K562 (cell line): ENCODE data around the gene WASF2. TPM values are rescaled to one million over a fixed set of nuclear protein-coding genes. Genes with fewer than 3 reads are reported as not detected.

Experiments used
- BRCA1 ChIP-seq, 2 experiments: fragments of 450-650 bp in 1 of 2; sonication (generic) in 1 of 2; formaldehyde crosslinking in 1 of 2; IDR thresholded peaks; 2 replicates each; pipeline versions ENCODE4 v1.5.0 to v1.6.1; 2017 to 2020; ENCODE audit warnings: mild to moderate bottlenecking in 1 of 2, missing genetic modification reagents in 1 of 2
- CREB3 ChIP-seq: fragments of 450-650 bp; conservative IDR thresholded peaks from 2 replicates; pipeline ENCODE4 v1.6.1; 2016; ENCODE audit warnings: missing genetic modification characterization, low read depth, mild to moderate bottlenecking, missing compliant biosample characterization, moderate library complexity
- E2F6 ChIP-seq, 2 experiments: IDR thresholded peaks; 2 replicates each; pipeline ENCODE4 v1.6.1; 2011; ENCODE audit warnings: borderline replicate concordance in 1 of 2, control low read depth in 1 of 2, low read depth in 1 of 2, low read length in 1 of 2, mild to moderate bottlenecking in 1 of 2, mixed read lengths in 1 of 2, moderate library complexity in 1 of 2; ENCODE audit not compliant: insufficient read depth in 1 of 2, insufficient read length in 1 of 2, poor library complexity in 1 of 2, severe bottlenecking in 1 of 2; ENCODE audit errors: extremely low read depth in 1 of 2
- ESRRB ChIP-seq: fragments of 250-450 bp; sonication (Bioruptor Pico); IDR thresholded peaks from 2 replicates; pipeline ENCODE4 v1.5.0; 2020; ENCODE audit warnings: mild to moderate bottlenecking, moderate library complexity, borderline replicate concordance
- EWSR1 ChIP-seq: fragments of 450-650 bp; IDR thresholded peaks from 2 replicates; pipeline ENCODE4 v1.6.1; 2018; ENCODE audit warnings: borderline replicate concordance, mild to moderate bottlenecking, low read depth, moderate library complexity; ENCODE audit not compliant: partially characterized antibody
- MCM3 ChIP-seq: fragments of 450-650 bp; IDR thresholded peaks from 2 replicates; pipeline ENCODE4 v1.6.1; 2016
- PRDM10 ChIP-seq: fragments of 450-650 bp; IDR thresholded peaks from 2 replicates; pipeline ENCODE4 v1.6.1; 2018; ENCODE audit not compliant: partially characterized antibody
- ZBTB40 ChIP-seq, 2 experiments: fragments of 450-650 bp in 1 of 2; sonication (generic) in 1 of 2; formaldehyde crosslinking in 1 of 2; IDR thresholded peaks; 2 replicates each; pipeline versions ENCODE4 v1.7.1 to v1.9.0; 2016 to 2022; ENCODE audit warnings: inconsistent platforms in 1 of 2, mild to moderate bottlenecking in 1 of 2, missing genetic modification reagents in 1 of 2
- ZNF766 ChIP-seq: fragments of 200-800 bp; sonication (Bioruptor generic); conservative IDR thresholded peaks from 2 replicates; pipeline ENCODE4 v1.6.1; 2016; ENCODE audit warnings: missing genetic modification characterization, missing compliant biosample characterization
- polyA plus RNA-seq, 8 experiments: library from polyadenylated mRNA; depleted of rRNA in 4 of 8; stranded (reverse) in 5 of 8; unstranded in 3 of 8; fragments of >200 nt; fragmentation: Nextera tagmentation in 2 of 8; fragmentation: Illumina TruSeq in 1 of 8; extraction: Ambion mirVana in 2 of 8; extraction: Trizol in 1 of 8; gene quantifications; 2 replicates each; pipeline versions ENCODE4 v1.2.1 to v1.2.3, GENCODE V29; 2011 to 2014; ENCODE audit warnings: inconsistent platforms in 1 of 8, missing spikeins in 1 of 8
- total RNA-seq, 7 experiments: library from RNA; depleted of rRNA in 6 of 7; stranded (reverse); fragments of >200 nt in 6 of 7; fragmentation: Illumina TruSeq in 2 of 7; extraction: Trizol in 2 of 7; gene quantifications; 2 replicates each; pipeline versions ENCODE4 v1.2.1 to v1.2.3, GENCODE V29; 2011 to 2021; ENCODE audit warnings: low replicate concordance in 1 of 7

Gene WASF2
- total and polyA plus RNA-seq, 9 of the 15 experiments (the other 6 are each of a cell fraction or from before 2014, with no cell fraction given), result 8.2 to 163 (median 31.2) TPM

- TF ChIP-seq EWSR1 (no peak), E2F6 (IDR thresholded peaks at IDR 0.05; ENCODE audit: borderline replicate concordance in 1 of 2, extremely low read depth in 1 of 2, insufficient read depth in 1 of 2, insufficient read length in 1 of 2, low read depth in 1 of 2, low read length in 1 of 2, poor library complexity in 1 of 2, severe bottlenecking in 1 of 2) (peak in 1 of 2 experiments; percentile 16), ESRRB (CRISPR knock-in tag) (no peak), PRDM10 (peak; percentile 41), MCM3 (no peak), ZBTB40 (IDR thresholded peaks at IDR 0.05) (no peak), ZBTB40 (CRISPR knock-in tag; IDR thresholded peaks at IDR 0.05) (no peak), CREB3 (tag) (no peak), ZNF766 (CRISPR knock-in tag) (no peak), BRCA1 (IDR thresholded peaks at IDR 0.05) (no peak), BRCA1 (CRISPR knock-in tag; IDR thresholded peaks at IDR 0.05) (no peak)
These were observed 28.1 kb upstream of the WASF2 start (continued) for GRCh38 chr1:27517907-27518718.
